IPS DF 4.7 (cell line): Measurements from ENCODE around the gene NDUFB6.
"Not testable (repeated sequence)": the region's sequence is repeated elsewhere in the genome, so short reads cannot be mapped to it uniquely, and the experiment has no call there.

Experiments
- DNase-seq: peaks from one replicate; pipeline ENCODE4 v3.0.0-alpha.2; 2013; ENCODE audit warnings: low spot score; ENCODE audit errors: extremely low read depth

The NDUFB6 gene

GRCh38 chr9:32524892-32525708 lies 47.9 kb downstream of the NDUFB6 start:
- no peak for DNase-seq

GRCh38 chr9:32524558-32524891 lies 48.4 kb downstream of the NDUFB6 start:
- not testable (repeated sequence) for DNase-seq

DNA sequence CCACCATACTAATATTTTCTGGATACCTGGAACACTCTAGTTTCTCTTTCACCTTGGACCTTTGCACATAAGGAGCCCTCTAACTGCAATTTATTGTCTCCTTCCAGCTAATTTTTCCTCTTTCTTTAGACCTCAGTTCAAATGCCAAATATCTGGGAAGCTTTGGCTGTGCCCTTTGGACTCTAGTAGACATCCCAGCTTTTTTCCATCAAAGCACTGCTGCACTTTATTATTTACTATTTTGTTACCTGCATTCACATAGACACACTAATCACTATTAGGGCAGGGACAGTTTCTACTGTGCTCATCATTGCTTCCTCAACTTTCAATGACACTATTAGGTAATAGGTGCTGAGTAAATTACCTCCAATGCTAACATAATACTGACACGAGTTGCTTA lies 49.0 kb downstream of the NDUFB6 start:
- no peak for DNase-seq

- DNase-seq, result no peak
These were observed 54.7 kb downstream of the NDUFB6 start for GRCh38 chr9:32518276-32518675.

DNA sequence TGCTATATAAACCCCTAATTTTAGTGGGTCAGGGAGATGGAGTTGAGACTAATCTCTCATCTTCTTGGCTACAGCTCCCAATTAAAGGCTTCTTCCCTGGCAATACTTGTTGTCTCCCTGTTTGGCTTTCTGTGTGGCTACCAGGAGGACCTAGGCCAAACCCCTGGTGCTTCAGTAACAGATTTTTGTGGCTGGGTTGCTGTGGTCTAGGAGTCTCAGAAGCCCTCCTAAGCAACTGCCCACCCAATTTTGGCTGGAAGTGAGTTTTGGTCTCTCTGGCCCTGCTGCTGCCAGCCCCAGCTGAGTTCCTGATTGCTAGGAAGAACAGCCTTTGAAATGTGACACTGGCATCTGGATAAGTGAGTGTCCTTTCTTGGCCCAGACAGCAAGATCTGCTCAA lies 56.7 kb downstream of the NDUFB6 start:
- DNase-seq, result no peak

GRCh38 chr9:32508728-32509127 lies 64.2 kb downstream of the NDUFB6 start:
- no peak for DNase-seq

DNA sequence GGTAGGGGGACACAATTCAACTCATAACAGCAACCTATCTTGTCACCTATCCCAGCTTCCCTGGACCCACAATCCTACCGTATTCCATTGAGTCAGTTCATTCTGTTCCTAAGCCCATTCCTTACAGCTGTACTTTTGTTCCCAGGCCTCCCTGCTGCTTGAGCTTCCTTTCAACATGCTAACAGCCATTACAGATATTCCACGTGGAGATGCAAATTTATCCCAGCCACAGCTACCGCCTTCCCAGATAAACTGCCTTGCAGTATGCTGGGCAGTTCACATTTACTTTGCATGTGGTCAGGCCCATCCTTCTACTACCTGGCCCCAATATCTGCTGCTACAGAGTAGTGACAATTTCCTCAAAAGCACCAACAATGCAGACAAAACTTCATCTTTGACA lies 70.0 kb downstream of the NDUFB6 start:
- DNase-seq, result no peak
